H1 (cell line): ENCODE data around the gene SDF2L1.

Experiments used
- ASH2L ChIP-seq: fragments of 200-600, 300-600 bp; sonication (generic); IDR thresholded peaks from one replicate; pipeline ENCODE4 v1.7.1; 2017; ENCODE audit warnings: low read length
- CEBPB ChIP-seq: IDR thresholded peaks from 2 replicates; pipeline ENCODE4 v1.6.1; 2012; ENCODE audit warnings: low read depth, low read length
- CREB1 ChIP-seq: IDR thresholded peaks from 2 replicates; pipeline ENCODE4 v1.6.1; 2012; ENCODE audit warnings: inconsistent platforms
- CTCF ChIP-seq, 3 experiments: IDR thresholded peaks; 1 replicate in 2 of 3; 2 replicates in 1 of 3; pipeline versions ENCODE4 v1.5.1 to v1.6.1; 2011; ENCODE audit warnings: low read length in 3 of 3, mild to moderate bottlenecking in 3 of 3, inconsistent platforms in 2 of 3, low read depth in 1 of 3, moderate library complexity in 1 of 3; ENCODE audit not compliant: insufficient read depth in 1 of 3; ENCODE audit errors: control extremely low read depth in 1 of 3
- EGR1 ChIP-seq: IDR thresholded peaks from 2 replicates; pipeline ENCODE4 v1.6.1; 2011; ENCODE audit warnings: low read depth, low read length, borderline replicate concordance
- EZH2 ChIP-seq: fragments of 200-600 bp; sonication (generic); IDR thresholded peaks from 2 replicates; pipeline ENCODE4 v1.7.1; 2012; ENCODE audit warnings: low read depth, mild to moderate bottlenecking, moderate library complexity, low read length, inconsistent platforms; ENCODE audit not compliant: severe bottlenecking
- FOSL1 ChIP-seq: IDR thresholded peaks from 2 replicates; pipeline ENCODE4 v1.6.1; 2011; ENCODE audit warnings: mild to moderate bottlenecking, low read depth, low read length, moderate library complexity; ENCODE audit not compliant: insufficient read depth
- HDAC6 ChIP-seq: IDR thresholded peaks from one replicate; pipeline ENCODE4 v1.7.1; 2012; ENCODE audit warnings: low read depth, mild to moderate bottlenecking, inconsistent platforms, low read length, moderate library complexity
- POLR2A ChIP-seq, 2 experiments: IDR thresholded peaks; 1 replicate in 1 of 2; 2 replicates in 1 of 2; pipeline ENCODE4 v1.6.1; 2011; ENCODE audit warnings: low read depth in 2 of 2, low read length in 2 of 2, mild to moderate bottlenecking in 2 of 2; ENCODE audit errors: control extremely low read depth in 1 of 2
- POLR2AphosphoS5 ChIP-seq: IDR thresholded peaks from 2 replicates; pipeline ENCODE4 v1.6.1; 2011; ENCODE audit warnings: low read depth, low read length
- RFX5 ChIP-seq: IDR thresholded peaks from 2 replicates; pipeline ENCODE4 v1.6.1; 2011; ENCODE audit warnings: low read depth, low read length, improper control_type of control experiment, borderline replicate concordance
- SIX5 ChIP-seq: IDR thresholded peaks from 2 replicates; pipeline ENCODE4 v1.6.1; 2011; ENCODE audit warnings: mild to moderate bottlenecking, low read depth, low read length
- USF2 ChIP-seq: IDR thresholded peaks from 2 replicates; pipeline ENCODE4 v1.6.1; 2011; ENCODE audit warnings: low read length, improper control_type of control experiment

GRCh38 chr22:21606775-21607174 lies 35.3 kb upstream of the SDF2L1 start:
- TF ChIP-seq CTCF (IDR thresholded peaks at IDR 0.05; ENCODE audit: control extremely low read depth in 1 of 3, insufficient read depth in 1 of 3, low read depth in 1 of 3, low read length in 3 of 3), result no peak
- no peak for TF ChIP-seq RFX5
- no peak for TF ChIP-seq POLR2AphosphoS5
- TF ChIP-seq POLR2A (IDR thresholded peaks at IDR 0.05; ENCODE audit: control extremely low read depth in 1 of 2, low read depth in 2 of 2, low read length in 2 of 2), result no peak
- TF ChIP-seq CREB1, result no peak
- no peak for TF ChIP-seq HDAC6
- no peak for TF ChIP-seq ASH2L
- TF ChIP-seq EGR1, result no peak
- no peak for TF ChIP-seq EZH2
- no peak for TF ChIP-seq SIX5
- no peak for TF ChIP-seq FOSL1
- no peak for TF ChIP-seq CEBPB
- no peak for TF ChIP-seq USF2
